ENCODE results near the gene GPR12. TPM values are rescaled to one million over a fixed set of nuclear protein-coding genes. Genes with fewer than 3 reads are reported as not detected.

The GPR12 gene
- total RNA-seq, 1 donor from 2014 or later = not detected

- Histone ChIP-seq H3K36me3 (ENCODE audit: control insufficient read depth, insufficient read depth, low read length) (no peaks in the 10 kb centered on the region), H3K4me3 (ENCODE audit: low read depth, low read length) (no peak overlapping the region), H3K27me3 (ENCODE audit: control insufficient read depth, insufficient read depth, low read length) (no peaks in the 10 kb centered on the region)
- DNase-seq (ENCODE audit: low read depth) = no peak
- no peak for TF ChIP-seq CTCF (IDR thresholded peaks at IDR 0.05; ENCODE audit: insufficient read depth, low read length, poor library complexity, severe bottlenecking)
These were observed 38.3 kb downstream of the GPR12 start for GRCh38 chr13:26722321-26722720.

GRCh38 chr13:26721251-26722121, 39.1 kb downstream of the GPR12 start:
- no peaks in the 10 kb centered on the region for H3K36me3 ChIP-seq (ENCODE audit: control insufficient read depth, insufficient read depth, low read length)
- DNase-seq (ENCODE audit: low read depth) = no peak

GRCh38 chr13:26719356-26719945, 41.1 kb downstream of the GPR12 start:
- no peak for DNase-seq (ENCODE audit: low read depth)
- Histone ChIP-seq H3K4me3 (ENCODE audit: low read depth, low read length) (no peak overlapping the region), H3K36me3 (ENCODE audit: control insufficient read depth, insufficient read depth, low read length) (no peaks in the 10 kb centered on the region), H3K27me3 (ENCODE audit: control insufficient read depth, insufficient read depth, low read length) (no peaks in the 10 kb centered on the region)
- no peak for TF ChIP-seq CTCF (IDR thresholded peaks at IDR 0.05; ENCODE audit: insufficient read depth, low read length, poor library complexity, severe bottlenecking)

More at GRCh38 chr13:26721251-26722121, 39.1 kb downstream of the GPR12 start:
- Histone ChIP-seq H3K27me3 (ENCODE audit: control insufficient read depth, insufficient read depth, low read length) (no peaks in the 10 kb centered on the region), H3K4me3 (ENCODE audit: low read depth, low read length) (no peak overlapping the region)
- TF ChIP-seq CTCF (IDR thresholded peaks at IDR 0.05; ENCODE audit: insufficient read depth, low read length, poor library complexity, severe bottlenecking) = no peak

DNA sequence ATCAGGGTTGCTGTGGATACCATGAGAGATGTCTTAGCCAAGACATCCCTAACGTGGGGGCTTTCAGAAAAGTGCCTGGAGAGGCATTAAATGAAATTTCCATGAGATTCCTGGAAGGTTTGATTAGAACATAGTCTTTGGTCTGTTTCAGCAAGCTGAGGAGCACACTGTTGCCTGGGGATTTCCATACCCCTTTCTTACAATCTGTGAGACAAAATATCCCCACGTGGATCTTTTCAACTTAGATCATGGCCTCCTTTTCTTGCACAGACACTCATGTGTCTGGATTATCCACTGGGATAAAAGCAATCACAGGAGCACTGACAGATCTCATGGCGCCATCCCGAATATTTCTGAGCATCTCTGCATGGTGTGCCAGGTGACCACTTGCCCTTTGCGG, 41.7 kb downstream of the GPR12 start:
- Histone ChIP-seq H3K4me3 (ENCODE audit: low read depth, low read length) (no peak overlapping the region), H3K27me3 (ENCODE audit: control insufficient read depth, insufficient read depth, low read length) (no peaks in the 10 kb centered on the region), H3K36me3 (ENCODE audit: control insufficient read depth, insufficient read depth, low read length) (no peaks in the 10 kb centered on the region)
- DNase-seq (ENCODE audit: low read depth) = no peak
- no peak for TF ChIP-seq CTCF (IDR thresholded peaks at IDR 0.05; ENCODE audit: insufficient read depth, low read length, poor library complexity, severe bottlenecking)

GRCh38 chr13:26718146-26718545, 42.4 kb downstream of the GPR12 start:
- no peak for TF ChIP-seq CTCF (IDR thresholded peaks at IDR 0.05; ENCODE audit: insufficient read depth, low read length, poor library complexity, severe bottlenecking)
- no peak for DNase-seq (ENCODE audit: low read depth)
- H3K27me3 ChIP-seq (ENCODE audit: control insufficient read depth, insufficient read depth, low read length) = no peaks in the 10 kb centered on the region
- no peaks in the 10 kb centered on the region for H3K36me3 ChIP-seq (ENCODE audit: control insufficient read depth, insufficient read depth, low read length)
- H3K4me3 ChIP-seq (ENCODE audit: low read depth, low read length) = no peak overlapping the region
